HG03175 (cell line): ENCODE measurements around the gene NR1H3.

ENCODE experiments used
- ATAC-seq: cut with Tn5 transposase; IDR thresholded peaks from one replicate; pipeline ENCODE4 v1.9.1; 2021; ENCODE audit warnings: mild to moderate bottlenecking, moderate library complexity; ENCODE audit not compliant: unreplicated experiment

NR1H3 gene

DNA sequence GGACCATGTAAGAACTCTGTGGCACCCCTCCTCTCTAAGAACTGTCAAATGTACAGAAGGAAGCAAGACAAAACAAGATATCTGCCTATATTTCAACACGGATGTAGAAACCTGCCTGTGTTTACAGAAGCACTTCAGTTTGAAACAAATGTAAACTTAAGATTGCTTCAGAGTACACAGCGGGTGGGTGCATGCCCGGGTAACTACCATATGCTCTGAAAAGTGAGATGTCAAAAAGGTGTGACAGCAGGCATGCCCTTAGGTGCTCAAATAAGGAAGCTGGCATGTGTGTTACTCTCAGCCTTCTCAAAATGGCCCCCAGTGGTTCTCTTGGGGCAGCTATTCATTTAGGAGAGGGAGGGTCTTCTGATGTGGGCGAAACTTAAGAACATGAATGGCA, 14.3 kb upstream of the NR1H3 start:
- no peak for ATAC-seq

DNA sequence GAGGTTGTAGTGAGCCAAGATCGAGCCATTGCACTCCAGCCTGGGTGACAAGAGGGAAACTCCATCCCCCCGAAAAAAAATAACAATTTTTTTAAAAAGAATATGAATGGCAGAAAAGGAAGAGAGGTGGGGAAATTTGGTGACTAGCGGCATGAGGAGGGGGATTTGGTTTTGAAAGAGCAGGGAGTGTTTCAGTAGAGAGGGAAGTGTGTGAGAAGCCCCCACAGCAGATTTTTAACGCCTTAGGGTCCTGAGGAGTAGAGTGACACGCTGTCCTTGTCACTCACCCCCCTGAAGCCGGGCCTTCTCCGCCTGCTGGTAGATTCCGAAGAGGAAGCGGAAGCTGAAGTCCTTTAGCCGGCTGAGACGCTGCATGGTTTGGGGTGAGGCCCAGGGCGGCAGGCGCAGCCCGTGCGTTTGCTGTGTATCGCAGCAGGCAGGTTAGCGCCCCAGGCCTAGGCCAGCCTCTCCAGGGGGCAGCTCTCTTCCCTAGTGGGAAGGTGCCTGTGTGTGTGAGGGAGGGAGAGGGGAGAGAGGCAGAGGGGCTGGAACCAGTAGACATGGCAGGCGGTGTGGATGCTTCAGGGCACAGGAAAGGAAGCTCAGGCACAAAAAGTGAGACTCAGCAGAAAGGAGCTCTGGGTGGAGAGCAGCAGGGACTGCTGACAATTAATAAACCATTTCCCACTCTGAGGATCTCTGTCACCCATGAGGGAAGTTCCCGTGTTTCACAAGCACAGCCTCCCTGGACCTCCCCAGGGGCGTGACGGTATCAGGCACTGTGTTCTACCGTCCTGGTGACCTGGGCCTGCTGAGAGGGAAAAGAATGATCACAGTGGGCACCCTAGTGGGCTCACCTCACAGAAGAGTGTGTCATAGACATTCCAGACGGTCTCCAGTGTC, 13.1 kb upstream of the NR1H3 start:
- no peak for ATAC-seq

DNA sequence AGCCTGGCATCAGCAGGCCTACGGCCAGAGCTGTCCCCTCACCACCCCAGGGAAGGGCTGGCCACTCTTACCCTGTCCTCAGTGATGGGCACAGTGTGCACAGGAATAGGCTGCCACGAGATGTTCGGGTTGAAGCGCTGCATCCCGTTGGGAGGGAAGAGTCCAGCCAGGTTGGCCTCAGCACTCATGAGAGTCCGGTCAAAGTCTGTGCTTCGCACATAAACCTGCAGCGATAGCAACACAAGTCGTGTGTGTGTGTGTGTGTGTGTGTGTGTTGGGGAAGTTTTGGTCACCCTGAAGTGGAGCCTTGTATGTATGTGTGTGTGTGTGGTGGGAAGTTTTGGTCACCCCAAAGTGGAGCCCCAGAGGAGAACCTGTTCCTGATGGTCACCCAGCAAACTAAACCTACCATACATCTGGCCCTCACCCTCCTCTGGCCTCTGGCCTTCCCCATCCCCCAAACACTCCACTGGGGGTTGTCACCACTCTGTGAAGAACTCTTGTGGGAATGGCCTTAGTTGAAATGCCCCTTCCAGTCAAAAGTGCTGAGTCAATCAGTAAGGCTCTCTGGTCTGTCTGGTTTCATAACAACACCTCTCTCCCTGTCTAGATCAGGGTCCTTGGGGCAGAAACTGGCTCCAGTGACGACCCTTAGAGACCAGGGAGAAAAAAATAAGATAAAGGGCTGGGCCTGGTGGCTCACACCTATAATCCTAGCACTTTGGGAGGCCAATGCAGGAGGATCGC, 12.0 kb upstream of the NR1H3 start:
- no peak for ATAC-seq

DNA sequence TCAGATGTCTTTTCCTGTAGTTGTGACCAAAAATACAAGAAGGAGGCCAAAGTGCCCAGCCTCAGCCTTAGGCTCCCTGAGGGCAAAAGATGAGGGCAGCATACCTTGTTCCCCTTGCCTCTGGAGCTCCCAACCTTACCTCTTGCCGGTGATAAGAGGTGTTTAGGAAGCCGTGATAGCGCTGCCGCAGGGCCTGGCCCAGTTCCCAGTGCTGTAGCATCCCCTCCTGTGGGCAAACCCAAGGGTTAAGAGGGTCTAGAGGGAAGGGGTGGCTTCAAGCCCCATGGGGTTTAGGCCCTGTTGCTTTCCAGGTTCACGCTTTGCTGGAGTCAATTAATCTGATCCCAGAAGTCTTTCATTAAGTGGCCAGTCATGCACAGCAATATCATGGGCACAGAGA, 10.3 kb upstream of the NR1H3 start:
- no peak for ATAC-seq

DNA sequence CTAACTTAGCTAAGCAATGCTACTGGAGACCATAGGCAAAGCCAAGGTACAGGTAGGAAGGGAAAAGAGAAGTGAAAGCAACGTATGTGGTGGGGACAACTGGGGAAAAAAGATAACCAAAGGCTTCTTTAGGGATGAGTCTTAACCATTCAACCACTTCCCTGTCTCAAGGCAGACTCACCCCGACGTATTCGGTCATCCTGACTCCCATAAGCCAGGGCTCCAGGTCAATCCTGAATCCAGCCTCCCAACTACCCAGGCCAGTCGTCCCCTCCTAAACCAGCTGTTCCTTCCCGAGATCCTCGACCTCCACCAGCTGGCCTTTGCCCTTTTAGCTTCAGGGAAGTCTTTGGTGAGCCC, 9.5 kb upstream of the NR1H3 start:
- peak; percentile 32 for ATAC-seq

DNA sequence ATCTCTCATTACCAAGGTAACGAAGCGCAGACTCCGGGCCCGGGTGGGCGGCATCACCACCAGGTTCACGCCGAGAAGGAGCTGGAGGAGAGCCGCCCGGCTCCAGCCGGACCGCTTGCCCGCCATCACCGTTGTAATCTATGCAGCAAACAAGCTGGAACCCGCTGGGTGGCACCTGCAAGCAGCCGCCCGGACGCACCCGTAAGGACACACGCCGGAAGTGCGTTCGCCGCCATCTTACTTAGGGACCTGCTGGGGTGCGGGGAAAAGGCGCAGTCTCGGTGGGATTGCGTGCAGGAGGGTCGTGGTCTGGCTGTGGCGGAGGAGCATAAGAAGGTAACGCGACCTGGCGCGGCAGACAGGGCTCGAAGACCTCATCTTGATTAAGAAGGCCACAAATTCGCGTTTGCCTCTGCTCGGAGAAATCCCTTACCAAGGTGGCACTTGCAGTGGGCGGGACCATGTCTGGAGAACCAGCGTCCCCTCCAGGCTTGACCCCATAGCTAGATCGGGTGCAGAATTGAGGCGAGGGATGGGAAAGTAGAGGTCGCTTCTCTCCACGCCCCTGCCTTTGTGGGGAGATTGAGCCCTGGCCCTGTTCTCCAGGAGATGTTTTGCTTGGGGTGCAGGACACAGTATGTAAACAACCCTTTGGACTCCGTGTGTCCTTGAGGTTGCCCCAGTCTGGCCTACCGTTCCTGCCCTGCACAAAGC, 9.0 kb upstream of the NR1H3 start, which contains the start of gene ACP2:
ACP2 (minus strand) TSS at position 151 of the 714 bp plus-strand sequence; CDS start at position 126, 25 bp downstream.
- ATAC-seq: peak; percentile 94

DNA sequence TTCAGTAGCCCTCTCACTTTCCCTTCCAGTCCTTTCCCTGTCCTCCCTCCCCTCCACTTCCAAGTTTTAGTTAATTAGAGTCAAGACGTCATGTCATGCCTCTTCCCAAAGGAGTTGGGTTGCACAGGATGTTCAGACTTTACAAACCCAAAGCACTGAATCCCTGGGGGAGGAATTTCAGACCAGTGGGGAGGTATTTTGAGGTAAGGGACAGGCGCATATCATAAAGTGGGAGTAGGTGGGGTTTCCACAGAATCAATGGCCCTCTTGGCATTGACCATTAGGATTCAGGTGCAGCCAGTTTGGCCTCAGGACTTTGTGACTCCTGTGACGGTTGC, 8.4 kb upstream of the NR1H3 start:
- no peak for ATAC-seq

DNA sequence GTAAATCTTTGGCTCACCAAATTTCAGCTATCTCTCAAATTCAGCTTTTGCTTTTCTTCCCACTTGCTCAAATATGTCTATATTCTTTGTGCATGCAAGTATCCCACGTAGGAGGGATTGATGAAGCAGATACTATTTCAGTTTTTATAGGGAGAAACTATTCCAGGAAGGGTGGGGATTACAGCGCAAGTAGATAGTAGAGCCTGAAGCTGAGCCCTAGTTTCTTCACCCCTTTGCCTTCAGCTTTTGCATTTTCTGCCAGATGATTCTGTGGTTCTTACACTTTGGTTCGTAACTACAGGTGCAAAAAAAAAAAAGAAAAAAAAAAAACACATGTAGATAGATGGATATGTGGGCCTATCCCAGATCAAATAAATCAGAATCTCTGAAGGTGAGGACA, 6.0 kb upstream of the NR1H3 start:
- no peak for ATAC-seq

DNA sequence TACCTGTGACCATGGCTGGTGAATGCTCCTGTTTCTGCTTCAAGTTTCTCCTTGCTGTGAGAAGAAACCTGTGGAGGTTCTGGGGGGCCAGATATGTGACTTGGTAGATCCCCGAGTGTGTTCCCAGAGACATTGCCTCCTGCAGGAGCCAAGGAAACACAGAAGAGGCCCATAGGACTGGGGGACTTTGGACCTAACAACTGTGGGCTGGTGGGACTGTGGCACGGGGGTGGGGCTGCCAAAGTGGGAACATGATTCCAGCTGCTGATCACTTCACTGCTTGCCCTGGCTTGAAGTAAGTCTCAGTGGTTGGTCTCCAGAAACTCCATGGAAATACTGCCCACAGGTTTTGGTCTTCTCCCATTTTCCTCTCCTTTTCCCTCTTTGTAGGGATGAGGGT, 4.1 kb upstream of the NR1H3 start:
- ATAC-seq: no peak

DNA sequence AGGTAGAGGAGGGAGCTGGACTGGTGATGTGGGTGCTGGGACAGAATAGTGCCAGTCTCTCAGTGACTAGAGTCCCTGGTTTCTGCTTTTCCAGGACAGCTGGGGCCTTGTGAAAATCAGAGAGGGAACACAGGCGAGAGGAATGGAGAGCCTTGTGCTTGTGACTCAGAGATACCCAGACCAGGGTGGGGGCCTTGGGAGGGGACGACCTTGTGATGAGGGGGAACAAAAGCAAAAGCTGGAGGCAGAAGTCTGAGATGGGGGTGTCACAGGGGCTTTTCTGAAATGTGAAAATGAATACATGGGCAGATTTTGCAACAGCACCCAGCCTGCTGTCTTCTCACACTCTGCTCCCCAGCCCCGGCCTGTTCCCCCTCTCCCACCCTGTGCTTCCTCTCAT, 3.4 kb upstream of the NR1H3 start:
- no peak for ATAC-seq

DNA sequence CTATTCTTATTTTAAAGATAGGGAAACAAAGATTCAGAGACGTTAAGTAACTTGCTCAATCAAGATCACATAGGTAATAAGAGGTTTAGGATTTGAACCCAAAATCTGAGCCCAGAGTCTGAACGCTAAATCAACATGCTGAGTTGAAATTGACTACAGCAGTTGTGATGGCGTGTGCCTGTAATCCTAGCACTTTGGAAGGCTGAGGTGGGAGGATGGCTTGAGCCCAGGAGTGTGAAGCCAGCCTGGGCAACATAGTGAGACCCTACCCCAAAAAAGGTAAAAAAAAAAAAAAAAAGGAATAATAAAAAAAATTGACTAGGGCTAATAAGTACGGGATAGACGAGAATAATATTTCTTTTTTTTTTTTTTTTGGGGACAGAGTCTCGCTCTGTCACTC, 1.4 kb upstream of the NR1H3 start:
- ATAC-seq: no peak

DNA sequence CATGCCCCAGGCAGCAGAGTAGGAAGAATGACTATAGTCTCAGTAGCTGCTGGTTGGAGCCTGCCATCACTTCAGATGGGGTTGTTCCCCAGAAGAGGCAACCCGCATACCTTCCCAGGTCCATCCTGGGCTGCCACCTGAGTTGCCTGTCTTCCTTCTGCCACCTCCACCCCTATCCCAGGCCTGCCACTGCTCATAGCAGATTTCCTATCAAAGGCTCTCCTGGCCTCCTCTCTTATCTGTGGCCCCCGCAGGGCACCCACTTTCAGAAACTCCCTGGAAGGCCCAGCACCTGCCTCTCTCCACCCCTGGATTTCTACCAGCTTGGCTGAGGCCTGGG, 649 bp upstream of the NR1H3 start:
- ATAC-seq: no peak

DNA sequence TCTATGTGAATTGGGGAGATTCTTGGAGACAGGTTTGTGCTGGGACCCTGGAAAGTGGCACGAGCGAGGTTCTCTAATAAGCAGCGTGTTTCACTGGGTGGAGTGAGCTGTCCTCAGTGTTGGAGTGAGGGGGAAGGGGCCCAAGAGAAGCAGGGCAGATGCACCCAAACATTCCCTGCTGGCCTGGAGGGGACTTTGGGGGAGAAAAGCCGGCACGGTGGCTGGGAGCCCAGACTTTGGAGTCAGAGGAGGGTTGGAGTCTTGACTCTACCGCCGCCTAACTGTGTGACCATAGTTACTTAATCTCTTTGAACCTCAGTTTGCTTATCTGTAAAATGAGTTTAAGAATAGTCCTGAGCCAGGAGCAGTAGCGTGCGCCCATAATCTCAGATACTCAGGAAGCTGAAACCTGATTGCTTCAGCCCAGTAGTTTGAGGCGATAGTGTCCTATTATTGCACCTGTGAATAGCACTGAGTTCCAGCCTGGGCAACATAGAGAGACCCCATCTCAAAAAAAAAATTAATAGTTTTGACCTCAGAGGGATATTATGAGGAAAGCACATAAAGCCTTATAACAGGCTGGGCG, 614 bp downstream of the NR1H3 start:
- no peak for ATAC-seq

DNA sequence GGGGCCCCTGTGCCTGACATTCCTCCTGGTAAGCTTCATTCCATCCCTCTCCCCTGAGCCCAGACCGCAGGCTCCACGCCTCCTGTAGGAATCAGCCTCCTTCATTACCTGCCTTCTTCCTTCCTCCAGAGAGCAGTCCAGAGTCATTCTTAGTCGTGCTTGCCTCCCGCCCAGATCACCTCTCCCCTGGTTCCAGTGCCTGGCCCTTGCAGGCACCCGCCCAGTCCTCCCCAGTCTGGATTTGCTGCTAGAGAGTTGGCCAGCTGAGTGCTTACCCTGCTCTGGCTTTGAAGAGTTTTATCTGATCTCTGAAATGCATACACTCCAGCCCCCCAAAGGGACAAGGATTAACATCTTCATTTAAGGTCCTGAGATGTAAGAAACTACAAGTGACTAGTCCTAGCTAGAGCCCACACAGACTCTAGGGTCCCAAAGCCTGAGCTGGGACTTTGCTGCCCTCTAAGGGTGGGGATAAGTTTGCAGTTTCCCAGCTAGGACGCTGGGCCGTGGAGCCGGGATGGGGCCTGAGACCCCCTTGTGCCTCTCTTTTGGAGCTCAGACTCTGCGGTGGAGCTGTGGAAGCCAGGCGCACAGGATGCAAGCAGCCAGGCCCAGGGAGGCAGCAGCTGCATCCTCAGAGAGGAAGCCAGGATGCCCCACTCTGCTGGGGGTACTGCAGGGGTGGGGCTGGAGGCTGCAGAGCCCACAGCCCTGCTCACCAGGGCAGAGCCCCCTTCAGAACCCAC, 1.6 kb downstream of the NR1H3 start:
- ATAC-seq: no peak

DNA sequence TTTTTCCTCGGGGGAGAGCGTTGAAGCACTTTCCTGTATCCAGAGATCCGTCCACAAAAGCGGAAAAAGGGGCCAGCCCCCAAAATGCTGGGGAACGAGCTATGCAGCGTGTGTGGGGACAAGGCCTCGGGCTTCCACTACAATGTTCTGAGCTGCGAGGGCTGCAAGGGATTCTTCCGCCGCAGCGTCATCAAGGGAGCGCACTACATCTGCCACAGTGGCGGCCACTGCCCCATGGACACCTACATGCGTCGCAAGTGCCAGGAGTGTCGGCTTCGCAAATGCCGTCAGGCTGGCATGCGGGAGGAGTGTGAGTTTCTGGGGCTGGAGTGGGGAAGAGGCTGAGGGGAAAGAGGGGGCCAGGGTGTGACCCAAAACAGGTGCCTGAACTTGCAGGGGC, 2.6 kb downstream of the NR1H3 start:
- ATAC-seq: no peak

DNA sequence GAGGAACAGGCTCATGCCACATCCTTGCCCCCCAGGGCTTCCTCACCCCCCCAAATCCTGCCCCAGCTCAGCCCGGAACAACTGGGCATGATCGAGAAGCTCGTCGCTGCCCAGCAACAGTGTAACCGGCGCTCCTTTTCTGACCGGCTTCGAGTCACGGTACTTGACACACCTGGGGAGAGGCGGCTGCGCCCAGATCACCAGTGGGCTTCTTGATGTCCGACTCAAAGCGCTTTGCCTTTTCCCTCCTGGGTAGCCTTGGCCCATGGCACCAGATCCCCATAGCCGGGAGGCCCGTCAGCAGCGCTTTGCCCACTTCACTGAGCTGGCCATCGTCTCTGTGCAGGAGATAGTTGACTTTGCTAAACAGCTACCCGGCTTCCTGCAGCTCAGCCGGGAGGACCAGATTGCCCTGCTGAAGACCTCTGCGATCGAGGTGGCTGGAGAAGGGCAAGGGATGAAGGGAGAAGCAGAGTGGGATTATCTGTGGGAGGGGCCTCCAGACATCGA, 3.5 kb downstream of the NR1H3 start:
- no peak for ATAC-seq

DNA sequence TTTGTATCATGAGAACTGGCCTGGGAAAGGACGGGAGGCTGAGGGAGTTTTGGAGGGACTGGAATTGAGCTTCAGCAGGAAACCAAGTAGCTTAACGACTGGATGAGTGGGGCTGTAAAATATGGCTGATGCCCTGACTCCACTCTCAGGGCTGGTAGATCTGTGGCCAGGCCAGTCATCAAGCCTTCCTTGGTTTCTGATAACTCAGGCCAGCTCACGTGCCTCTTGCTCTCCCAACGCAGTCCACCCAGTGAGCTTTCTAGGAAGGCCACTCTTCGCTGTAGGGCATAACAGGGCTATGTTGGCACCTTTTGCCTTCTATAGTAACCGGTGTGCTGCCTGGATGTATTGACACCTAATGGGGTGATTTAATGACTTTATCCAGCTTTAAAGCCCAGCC, 6.3 kb downstream of the NR1H3 start:
- no peak for ATAC-seq

DNA sequence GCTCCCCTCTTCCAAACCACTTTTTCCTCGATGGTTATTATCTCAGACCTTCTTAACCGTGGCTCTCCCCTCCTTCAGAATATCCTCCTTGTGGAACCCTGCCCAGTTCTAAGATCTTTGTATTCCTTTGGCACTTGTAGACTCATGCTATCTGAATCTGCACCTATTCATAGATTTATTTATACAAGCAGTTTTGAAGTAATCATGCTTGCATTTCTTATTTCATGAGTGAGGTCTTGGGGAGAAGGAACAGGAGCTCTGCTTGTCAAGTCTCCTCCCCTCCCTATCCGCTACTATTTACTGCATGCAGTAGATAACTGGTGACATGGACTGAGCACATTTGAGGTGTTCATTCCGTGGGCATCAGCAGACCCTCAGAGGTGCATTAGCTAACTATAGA, 6.7 kb downstream of the NR1H3 start:
- ATAC-seq: no peak

DNA sequence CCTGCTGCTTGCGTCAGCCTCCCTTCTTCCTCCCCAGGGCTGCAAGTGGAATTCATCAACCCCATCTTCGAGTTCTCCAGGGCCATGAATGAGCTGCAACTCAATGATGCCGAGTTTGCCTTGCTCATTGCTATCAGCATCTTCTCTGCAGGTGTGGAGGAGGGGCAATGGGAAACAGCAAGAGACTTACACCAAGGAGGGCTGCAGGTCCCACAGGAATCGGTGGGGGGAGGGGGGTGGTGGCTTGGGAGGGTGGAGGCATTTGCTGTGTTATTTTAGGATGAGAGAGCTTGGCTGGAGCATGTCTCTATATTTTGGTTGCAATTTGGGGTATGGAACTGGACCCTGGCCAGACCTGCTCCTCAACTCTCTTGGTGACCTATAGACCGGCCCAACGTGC, 10.1 kb downstream of the NR1H3 start:
- no peak for ATAC-seq

DNA sequence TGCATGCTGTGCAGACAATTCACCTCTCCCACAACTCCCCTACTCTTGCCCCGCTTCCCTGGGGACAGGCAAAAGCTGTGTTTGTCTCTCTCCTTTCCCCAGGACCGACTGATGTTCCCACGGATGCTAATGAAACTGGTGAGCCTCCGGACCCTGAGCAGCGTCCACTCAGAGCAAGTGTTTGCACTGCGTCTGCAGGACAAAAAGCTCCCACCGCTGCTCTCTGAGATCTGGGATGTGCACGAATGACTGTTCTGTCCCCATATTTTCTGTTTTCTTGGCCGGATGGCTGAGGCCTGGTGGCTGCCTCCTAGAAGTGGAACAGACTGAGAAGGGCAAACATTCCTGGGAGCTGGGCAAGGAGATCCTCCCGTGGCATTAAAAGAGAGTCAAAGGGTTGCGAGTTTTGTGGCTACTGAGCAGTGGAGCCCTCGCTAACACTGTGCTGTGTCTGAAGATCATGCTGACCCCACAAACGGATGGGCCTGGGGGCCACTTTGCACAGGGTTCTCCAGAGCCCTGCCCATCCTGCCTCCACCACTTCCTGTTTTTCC, 10.7 kb downstream of the NR1H3 start:
- ATAC-seq: no peak
